Right atrium auricular region (tissue), 2 donors: Measurements from ENCODE around the gene TMA7B. TPM values are rescaled to one million over a fixed set of nuclear protein-coding genes. Genes with fewer than 3 reads are reported as not detected.
"Not testable (repeated sequence)": the region's sequence is repeated elsewhere in the genome, so short reads cannot be mapped to it uniquely, and the experiment has no call there.

Experiments
- DNase-seq: peaks from one replicate; pipeline ENCODE4 v3.0.0-alpha.2; 2019; ENCODE audit warnings: low spot score
- H3K27ac ChIP-seq, 2 donors: fragments of 200-600 bp; sonication (generic); 1 replicate in 1 of 2; 2 replicates in 1 of 2; pipeline ENCODE4 v1.5.1; 2016 to 2019
- H3K27me3 ChIP-seq, 2 donors: fragments of 200-600 bp; sonication (generic); one replicate each; pipeline versions ENCODE4 v1.5.1 to v1.6.0; 2017 to 2019
- H3K36me3 ChIP-seq: fragments of 200-600 bp; sonication (generic); one replicate; pipeline ENCODE4 v1.5.1; 2016
- H3K4me1 ChIP-seq, 2 donors: fragments of 200-600 bp; sonication (generic); one replicate each; pipeline versions ENCODE4 v1.5.1 to v1.6.0; 2017 to 2019
- H3K4me3 ChIP-seq, 2 donors: fragments of 200-600 bp; sonication (generic); 1 replicate in 1 of 2; 2 replicates in 1 of 2; pipeline ENCODE4 v1.5.1; 2017 to 2019; ENCODE audit warnings: mild to moderate bottlenecking in 1 of 2, moderate library complexity in 1 of 2
- H3K9me3 ChIP-seq, 2 donors: fragments of 200-600 bp; sonication (generic); one replicate each; pipeline ENCODE4 v1.5.1; 2019
- total RNA-seq, 2 donors: library from RNA; depleted of rRNA; stranded (reverse); fragments of >200 nt; gene quantifications; one replicate each; pipeline ENCODE4 v1.1.0, GENCODE V29; 2016
- TF ChIP-seq, protein P1 (sequence below), 2 donors: fragments of 200-600 bp; sonication (generic); IDR thresholded peaks; one replicate each; pipeline ENCODE4 v1.5.1; 2019; ENCODE audit warnings: antibody characterized with exemption in 2 of 2

Gene TMA7B
- total RNA-seq, 2 donors from 2014 or later: not detected

DNA sequence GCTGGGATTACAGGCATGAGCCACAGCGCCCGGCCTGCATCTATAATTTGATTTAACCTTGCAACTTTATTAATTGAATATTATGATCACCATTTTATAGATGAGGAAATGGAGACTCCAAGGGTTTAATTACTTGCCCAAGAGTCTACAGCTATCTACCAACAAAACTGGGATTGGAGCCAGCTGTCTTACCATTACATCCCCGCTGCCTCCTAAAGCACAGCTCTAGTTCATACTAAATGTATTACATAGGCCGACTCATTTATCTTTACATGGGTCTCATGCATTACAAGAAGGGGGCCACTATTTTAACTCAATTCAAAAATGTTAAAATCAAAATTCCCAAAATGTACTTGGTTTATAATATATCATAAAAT, 14.1 kb upstream of the TMA7B start:
- H3K27me3 ChIP-seq: no peaks in the 10 kb centered on the region
- no peak overlapping the region for H3K4me3 ChIP-seq
- no peak for DNase-seq
- H3K9me3 ChIP-seq: no peaks in the 10 kb centered on the region
- TF ChIP-seq, protein P1, sequence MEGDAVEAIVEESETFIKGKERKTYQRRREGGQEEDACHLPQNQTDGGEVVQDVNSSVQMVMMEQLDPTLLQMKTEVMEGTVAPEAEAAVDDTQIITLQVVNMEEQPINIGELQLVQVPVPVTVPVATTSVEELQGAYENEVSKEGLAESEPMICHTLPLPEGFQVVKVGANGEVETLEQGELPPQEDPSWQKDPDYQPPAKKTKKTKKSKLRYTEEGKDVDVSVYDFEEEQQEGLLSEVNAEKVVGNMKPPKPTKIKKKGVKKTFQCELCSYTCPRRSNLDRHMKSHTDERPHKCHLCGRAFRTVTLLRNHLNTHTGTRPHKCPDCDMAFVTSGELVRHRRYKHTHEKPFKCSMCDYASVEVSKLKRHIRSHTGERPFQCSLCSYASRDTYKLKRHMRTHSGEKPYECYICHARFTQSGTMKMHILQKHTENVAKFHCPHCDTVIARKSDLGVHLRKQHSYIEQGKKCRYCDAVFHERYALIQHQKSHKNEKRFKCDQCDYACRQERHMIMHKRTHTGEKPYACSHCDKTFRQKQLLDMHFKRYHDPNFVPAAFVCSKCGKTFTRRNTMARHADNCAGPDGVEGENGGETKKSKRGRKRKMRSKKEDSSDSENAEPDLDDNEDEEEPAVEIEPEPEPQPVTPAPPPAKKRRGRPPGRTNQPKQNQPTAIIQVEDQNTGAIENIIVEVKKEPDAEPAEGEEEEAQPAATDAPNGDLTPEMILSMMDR (IDR thresholded peaks at IDR 0.05): no peak
- H3K4me1 ChIP-seq: peaks cover 0 to 6% of the 10 kb centered on the region in 2 donors
- H3K36me3 ChIP-seq: no peaks in the 10 kb centered on the region
- peak overlapping the region in 1 of 2 donors; percentile 41 for H3K27ac ChIP-seq

DNA sequence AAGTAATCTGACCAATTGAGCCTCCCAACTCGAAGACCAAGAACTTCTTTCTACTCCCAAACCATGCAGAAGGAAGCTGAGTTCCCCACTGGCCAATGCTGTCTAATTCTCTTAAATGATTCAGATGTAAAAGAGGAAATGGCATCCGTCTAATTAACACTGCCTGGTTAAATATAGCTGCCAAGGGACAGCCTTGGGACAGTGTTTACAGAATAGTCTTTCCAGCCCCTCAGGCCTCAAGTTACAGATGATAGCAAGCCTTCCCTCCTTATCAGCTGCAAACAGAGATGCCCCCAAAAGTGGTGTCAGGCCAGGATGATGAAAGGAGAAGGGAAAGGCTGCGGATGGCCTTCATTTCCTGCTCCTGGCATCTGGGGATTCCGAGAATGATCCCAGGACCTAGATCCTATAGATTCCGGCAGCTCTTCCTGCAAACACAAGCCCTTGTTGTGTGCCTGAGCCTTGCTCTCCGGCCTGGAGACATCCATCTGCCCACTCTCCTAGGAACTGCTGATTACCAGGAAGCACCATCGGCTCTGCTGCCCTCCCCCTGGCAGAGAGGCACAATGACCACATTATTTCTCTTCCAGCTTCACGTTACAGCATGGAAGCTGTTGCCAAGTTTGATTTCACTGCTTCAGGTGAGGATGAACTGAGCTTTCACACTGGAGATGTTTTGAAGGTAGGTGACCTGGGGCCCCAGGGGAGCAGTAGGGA, 13.5 kb upstream of the TMA7B start:
- DNase-seq: no peak
- Histone ChIP-seq H3K36me3 (no peaks in the 10 kb centered on the region), H3K4me1 (peaks cover 0 to 6% of the 10 kb centered on the region in 2 donors), H3K27me3 (no peaks in the 10 kb centered on the region), H3K9me3 (no peaks in the 10 kb centered on the region), H3K27ac (peak overlapping the region in 1 of 2 donors; percentile 41), H3K4me3 (no peak overlapping the region)
- TF ChIP-seq, protein P1 (IDR thresholded peaks at IDR 0.05): no peak

DNA sequence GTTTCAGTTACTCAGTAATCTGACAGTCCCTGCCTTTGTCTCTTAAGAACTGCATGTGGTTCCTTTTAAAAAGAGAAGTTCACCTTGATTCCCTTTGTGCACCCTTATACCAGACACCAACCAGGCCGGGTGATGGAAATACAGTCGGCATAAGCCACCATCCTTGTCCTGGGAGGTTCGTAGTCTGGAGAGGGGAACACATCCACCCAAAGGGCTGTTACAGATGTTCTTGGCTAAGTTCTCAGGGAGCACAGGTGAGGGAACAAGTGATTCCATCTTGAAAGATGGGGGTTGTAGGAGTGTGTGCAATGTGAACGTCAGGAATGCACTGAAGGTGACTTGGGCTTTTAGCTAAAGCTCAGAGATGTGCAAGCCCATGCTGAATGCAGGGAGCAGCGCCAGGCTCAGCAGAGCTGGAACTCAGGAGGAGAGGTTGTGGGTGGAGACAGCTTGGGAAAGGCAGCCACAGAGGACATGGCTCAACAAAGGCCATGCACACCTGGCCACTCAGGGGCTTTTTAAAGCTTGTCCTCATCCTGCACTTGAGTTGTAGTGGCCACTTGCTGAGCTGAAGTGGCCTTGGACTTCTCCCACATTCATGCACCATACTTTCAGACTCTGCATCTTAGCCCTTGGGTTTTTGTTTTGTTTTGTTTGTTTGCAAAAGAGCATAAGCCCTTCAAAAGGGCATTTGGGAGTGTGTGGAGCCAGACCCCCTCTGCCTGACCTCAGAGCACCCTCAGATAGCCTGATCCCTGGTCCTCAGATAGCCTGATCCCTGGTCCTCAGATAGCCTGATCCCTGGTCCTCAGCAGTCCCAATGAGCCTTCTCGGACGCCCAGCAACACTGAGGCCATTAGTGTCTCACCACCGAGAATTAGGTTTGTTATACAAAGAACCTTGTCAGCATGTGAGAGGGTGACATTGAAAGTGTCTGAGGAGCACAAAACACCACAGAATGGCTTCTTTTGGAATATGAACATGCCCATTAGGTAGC, 12.7 kb upstream of the TMA7B start:
- Histone ChIP-seq H3K27me3 (no peaks in the 10 kb centered on the region), H3K27ac (no peak overlapping the region), H3K9me3 (no peaks in the 10 kb centered on the region), H3K4me1 (peaks cover 0 to 6% of the 10 kb centered on the region in 2 donors), H3K36me3 (no peaks in the 10 kb centered on the region), H3K4me3 (no peak overlapping the region)
- TF ChIP-seq, protein P1 (IDR thresholded peaks at IDR 0.05): no peak
- DNase-seq: no peak

DNA sequence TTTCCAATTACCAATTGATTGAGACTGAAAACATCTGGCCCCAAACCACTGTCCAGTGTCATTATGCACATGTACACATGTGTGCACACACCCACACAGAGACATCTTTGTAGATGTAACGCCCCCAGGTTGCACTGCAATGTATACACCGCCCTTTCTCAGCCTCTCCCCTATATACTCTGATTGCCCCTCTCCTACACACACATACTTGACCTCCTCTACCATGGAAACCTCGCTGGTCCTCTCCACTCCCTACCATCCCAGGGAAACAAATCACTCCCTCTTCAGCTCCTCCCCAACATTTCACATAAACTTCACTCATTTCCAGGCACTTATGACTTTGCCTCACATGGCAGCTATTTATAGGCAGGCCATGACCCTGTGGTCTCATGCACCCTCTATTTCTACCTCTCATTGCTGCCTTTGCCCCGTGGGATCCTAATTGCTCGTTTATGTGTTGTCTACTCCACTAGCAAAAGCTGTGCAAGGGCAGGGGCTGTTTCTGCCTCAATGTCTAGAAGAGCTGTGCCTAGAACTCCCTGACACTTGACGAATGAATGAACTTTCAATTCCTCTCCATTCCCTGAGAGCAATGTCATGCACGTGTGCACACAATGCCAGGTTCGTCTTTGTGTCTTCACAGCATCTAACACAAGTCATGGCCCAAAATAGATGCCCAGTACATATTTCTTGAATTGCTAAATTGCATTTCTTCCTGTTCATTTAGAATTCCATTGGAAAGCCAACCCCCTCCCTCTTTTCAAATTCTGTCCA, 10.0 kb upstream of the TMA7B start:
- peaks cover 0 to 16% of the 10 kb centered on the region in 2 donors for H3K4me1 ChIP-seq
- TF ChIP-seq, protein P1 (IDR thresholded peaks at IDR 0.05): no peak
- H3K9me3 ChIP-seq: no peaks in the 10 kb centered on the region
- no peaks in the 10 kb centered on the region for H3K27me3 ChIP-seq
- no peak overlapping the region for H3K4me3 ChIP-seq
- DNase-seq: no peak
- H3K27ac ChIP-seq: no peak overlapping the region
- no peaks in the 10 kb centered on the region for H3K36me3 ChIP-seq

DNA sequence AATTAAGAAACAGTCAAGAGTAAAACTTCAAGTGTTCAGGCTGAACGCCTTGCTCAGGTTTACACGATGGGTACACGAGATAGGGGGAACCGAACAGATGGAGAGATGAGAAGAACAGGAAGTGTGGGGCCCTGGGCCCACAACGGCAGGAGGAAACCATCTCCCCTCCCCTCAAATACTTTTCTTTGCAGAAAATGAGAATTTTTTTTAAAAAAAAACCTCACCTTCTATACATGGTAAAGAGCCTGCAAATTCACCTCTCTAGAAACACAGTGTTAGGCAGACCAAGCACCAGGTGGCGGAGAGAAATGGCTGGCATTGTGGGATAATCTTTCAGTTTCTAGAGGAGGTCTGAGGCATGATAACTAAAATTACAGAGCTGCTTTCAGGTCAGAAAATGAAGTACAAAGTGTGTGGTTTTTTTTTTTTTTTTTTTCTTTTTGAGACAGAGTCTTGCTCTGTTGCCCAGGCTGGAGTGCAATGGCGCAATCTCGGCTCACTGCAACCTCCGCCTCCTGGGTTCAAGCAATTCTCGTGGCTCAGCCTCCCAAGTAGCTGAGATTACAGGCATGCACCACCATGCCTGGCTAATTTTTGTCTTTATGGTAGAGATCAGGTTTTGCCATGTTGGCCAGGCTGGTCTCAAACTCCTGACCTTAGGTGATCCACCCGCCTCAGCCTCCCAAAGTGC, 8.4 kb upstream of the TMA7B start:
- not testable (repeated sequence) for H3K36me3 ChIP-seq, H3K27ac ChIP-seq, H3K27me3 ChIP-seq, DNase-seq, H3K4me3 ChIP-seq, H3K9me3 ChIP-seq
- peaks cover 0 to 15% of the 10 kb centered on the region in 2 donors for H3K4me1 ChIP-seq
